Vagina (tissue), 2 donors: Measurements from ENCODE around the gene ERG.

ENCODE experiments used
- CTCF ChIP-seq, 3 experiments: fragments of 450-650 bp in 2 of 3; fragments of 200-600 bp in 1 of 3; sonication (generic) in 1 of 3; IDR thresholded peaks; one replicate each; pipeline ENCODE4 v1.5.1; 2017 to 2019; ENCODE audit warnings: antibody characterized with exemption in 3 of 3, mild to moderate bottlenecking in 2 of 3, moderate library complexity in 2 of 3
- POLR2A ChIP-seq, 2 donors: fragments of 450-650 bp; IDR thresholded peaks; one replicate each; pipeline ENCODE4 v1.6.1; 2017; ENCODE audit warnings: antibody characterized with exemption in 2 of 2, mild to moderate bottlenecking in 2 of 2, moderate library complexity in 2 of 2

- TF ChIP-seq CTCF (IDR thresholded peaks at IDR 0.05) (no peak), POLR2A (IDR thresholded peaks at IDR 0.05) (no peak)
Observed at GRCh38 chr21:38494703-38495102, 3.6 kb downstream of the ERG start.
